ENCODE results near the gene YWHAE.

DNA sequence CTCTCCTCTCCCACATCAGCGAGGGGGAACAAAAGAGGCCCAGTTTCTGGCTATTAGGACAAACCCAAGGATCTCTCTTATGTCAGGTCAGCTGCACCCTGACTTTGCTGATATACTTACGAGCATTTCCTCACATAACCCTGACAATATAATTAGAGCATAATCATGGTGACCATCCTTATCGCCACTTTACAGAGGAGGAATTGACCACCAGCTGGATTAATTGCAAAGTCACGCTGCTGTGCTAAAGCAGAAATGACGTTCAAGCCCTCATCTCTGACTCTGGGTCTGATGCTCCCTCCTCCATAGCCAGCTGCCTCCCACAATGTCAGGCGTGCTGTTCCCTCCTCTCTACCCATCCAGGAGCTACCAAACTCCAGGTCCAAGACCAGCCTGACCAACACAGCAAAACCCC is 78.0 kb downstream of the YWHAE start:
- TF ChIP-seq EZH2 (IDR thresholded peaks at IDR 0.05), result no peak
- TF ChIP-seq, protein P1, sequence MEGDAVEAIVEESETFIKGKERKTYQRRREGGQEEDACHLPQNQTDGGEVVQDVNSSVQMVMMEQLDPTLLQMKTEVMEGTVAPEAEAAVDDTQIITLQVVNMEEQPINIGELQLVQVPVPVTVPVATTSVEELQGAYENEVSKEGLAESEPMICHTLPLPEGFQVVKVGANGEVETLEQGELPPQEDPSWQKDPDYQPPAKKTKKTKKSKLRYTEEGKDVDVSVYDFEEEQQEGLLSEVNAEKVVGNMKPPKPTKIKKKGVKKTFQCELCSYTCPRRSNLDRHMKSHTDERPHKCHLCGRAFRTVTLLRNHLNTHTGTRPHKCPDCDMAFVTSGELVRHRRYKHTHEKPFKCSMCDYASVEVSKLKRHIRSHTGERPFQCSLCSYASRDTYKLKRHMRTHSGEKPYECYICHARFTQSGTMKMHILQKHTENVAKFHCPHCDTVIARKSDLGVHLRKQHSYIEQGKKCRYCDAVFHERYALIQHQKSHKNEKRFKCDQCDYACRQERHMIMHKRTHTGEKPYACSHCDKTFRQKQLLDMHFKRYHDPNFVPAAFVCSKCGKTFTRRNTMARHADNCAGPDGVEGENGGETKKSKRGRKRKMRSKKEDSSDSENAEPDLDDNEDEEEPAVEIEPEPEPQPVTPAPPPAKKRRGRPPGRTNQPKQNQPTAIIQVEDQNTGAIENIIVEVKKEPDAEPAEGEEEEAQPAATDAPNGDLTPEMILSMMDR (IDR thresholded peaks at IDR 0.05), result no peak
- no peak for TF ChIP-seq EZH2phosphoT487 (IDR thresholded peaks at IDR 0.05)

Measured in neural progenitor cell (in vitro differentiated cells).